ENCODE data around the gene COIL.

DNA sequence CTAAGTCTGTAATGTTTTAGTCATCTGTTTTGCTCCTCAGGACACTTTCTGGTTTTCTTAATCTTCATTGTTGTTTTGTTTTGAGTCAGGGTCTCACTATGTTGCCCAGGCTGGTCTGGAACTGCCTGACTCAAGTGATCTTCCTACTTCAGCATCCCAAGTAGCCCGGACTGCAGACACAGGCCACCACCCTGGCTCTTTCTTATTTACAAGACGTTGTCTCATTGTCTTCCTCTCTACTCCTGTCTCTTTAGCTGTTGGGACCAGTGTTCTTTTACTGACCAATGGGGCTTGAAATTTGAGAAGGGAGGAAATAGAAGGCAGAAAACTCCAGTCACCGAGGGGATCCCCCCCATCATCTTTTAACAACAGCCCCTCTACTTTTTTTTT is 18.2 kb upstream of the COIL start:
- TF ChIP-seq SMC3 (conservative IDR thresholded peaks at IDR 0.05; ENCODE audit: insufficient read depth, low read depth, low read length): no peak
- no peak for TF ChIP-seq ATF2 (CRISPR knock-in tag; IDR thresholded peaks at IDR 0.05)
- no peak for TF ChIP-seq NFRKB (IDR thresholded peaks at IDR 0.05; ENCODE audit: low read depth)
- TF ChIP-seq ZKSCAN3 (CRISPR knock-in tag; IDR thresholded peaks at IDR 0.05): no peak
- TF ChIP-seq, protein P1, sequence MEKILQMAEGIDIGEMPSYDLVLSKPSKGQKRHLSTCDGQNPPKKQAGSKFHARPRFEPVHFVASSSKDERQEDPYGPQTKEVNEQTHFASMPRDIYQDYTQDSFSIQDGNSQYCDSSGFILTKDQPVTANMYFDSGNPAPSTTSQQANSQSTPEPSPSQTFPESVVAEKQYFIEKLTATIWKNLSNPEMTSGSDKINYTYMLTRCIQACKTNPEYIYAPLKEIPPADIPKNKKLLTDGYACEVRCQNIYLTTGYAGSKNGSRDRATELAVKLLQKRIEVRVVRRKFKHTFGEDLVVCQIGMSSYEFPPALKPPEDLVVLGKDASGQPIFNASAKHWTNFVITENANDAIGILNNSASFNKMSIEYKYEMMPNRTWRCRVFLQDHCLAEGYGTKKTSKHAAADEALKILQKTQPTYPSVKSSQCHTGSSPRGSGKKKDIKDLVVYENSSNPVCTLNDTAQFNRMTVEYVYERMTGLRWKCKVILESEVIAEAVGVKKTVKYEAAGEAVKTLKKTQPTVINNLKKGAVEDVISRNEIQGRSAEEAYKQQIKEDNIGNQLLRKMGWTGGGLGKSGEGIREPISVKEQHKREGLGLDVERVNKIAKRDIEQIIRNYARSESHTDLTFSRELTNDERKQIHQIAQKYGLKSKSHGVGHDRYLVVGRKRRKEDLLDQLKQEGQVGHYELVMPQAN (IDR thresholded peaks at IDR 0.05; ENCODE audit: borderline replicate concordance): no peak
- no peak for TF ChIP-seq CREB1 (IDR thresholded peaks at IDR 0.05)
- no peak for TF ChIP-seq CREB1 (CRISPR knock-in tag; IDR thresholded peaks at IDR 0.05)
- TF ChIP-seq HNRNPK (IDR thresholded peaks at IDR 0.05; ENCODE audit: low read depth, low read length, poor library complexity, severe bottlenecking): no peak
- TF ChIP-seq ESRRA (IDR thresholded peaks at IDR 0.05; ENCODE audit: borderline replicate concordance, low read depth): no peak
- no peak for TF ChIP-seq SIN3A (IDR thresholded peaks at IDR 0.05; ENCODE audit: borderline replicate concordance in 2 of 2, control insufficient read depth in 1 of 2, low read depth in 2 of 2, low read length in 2 of 2)
- no peak for TF ChIP-seq CTCF (IDR thresholded peaks at IDR 0.05 in 2 of 3, conservative IDR thresholded peaks at IDR 0.05 in 1 of 3; ENCODE audit: insufficient read depth in 2 of 3, low read depth in 1 of 3, low read length in 3 of 3)
- TF ChIP-seq POLR2AphosphoS5 (IDR thresholded peaks at IDR 0.05; ENCODE audit: control insufficient read depth, insufficient read depth, low read depth, low read length): no peak
